Measurements from ENCODE around the gene CACNA1G.

GRCh38 chr17:50522766-50523165 is 37.7 kb upstream of the CACNA1G start:
- no peak for TF ChIP-seq ATF3 (CRISPR knock-in tag; conservative IDR thresholded peaks at IDR 0.05)
- TF ChIP-seq USF2 (CRISPR knock-in tag; IDR thresholded peaks at IDR 0.05) = no peak
- TF ChIP-seq CTCF (IDR thresholded peaks at IDR 0.05) = no peak
- TF ChIP-seq E2F4 (CRISPR knock-in tag; IDR thresholded peaks at IDR 0.05; ENCODE audit: borderline replicate concordance, low read depth) = no peak
- no peak for TF ChIP-seq CREB1 (CRISPR knock-in tag; IDR thresholded peaks at IDR 0.05)
- TF ChIP-seq NR2C2 (CRISPR knock-in tag; IDR thresholded peaks at IDR 0.05) = no peak
- no peak for TF ChIP-seq KAT7 (CRISPR knock-in tag; IDR thresholded peaks at IDR 0.05; ENCODE audit: borderline replicate concordance)
- TF ChIP-seq CREM (CRISPR knock-in tag; IDR thresholded peaks at IDR 0.05) = no peak
- no peak for TF ChIP-seq SP1 (CRISPR knock-in tag; conservative IDR thresholded peaks at IDR 0.05)
- no peak for TF ChIP-seq ZBTB21 (CRISPR knock-in tag; IDR thresholded peaks at IDR 0.05; ENCODE audit: borderline replicate concordance)
